Activated naive CD8-positive, alpha-beta T cell treated with anti-CD3 and anti-CD28 coated beads, Interleukin-2, amount 10 ng/mL, durations not matched to agents 7 days and 5 days (primary cell): ENCODE data around the gene AFAP1. TPM values are rescaled to one million over a fixed set of nuclear protein-coding genes. Genes with fewer than 3 reads are reported as not detected.

ENCODE experiments used
- ATAC-seq: fragments of 150-1000 bp; cut with Tn5 transposase; one replicate; pipeline ENCODE4 v1.10.0; 2021; ENCODE audit warnings: low read depth, moderate library complexity
- POLR2A ChIA-PET: fragments of 350-600 bp; sonication (Branson Sonifier 250); formaldehyde crosslinking; loops from one replicate; lab custom pipeline; 2021; ENCODE audit warnings: antibody characterized with exemption; lab: Charles Lee
- DNase-seq: peaks from one replicate; pipeline ENCODE4 v3.0.0; 2021
- H3K27ac Mint-ChIP-seq: one replicate; pipeline ENCODE4 v1.8.0; 2022; ENCODE audit warnings: mild to moderate bottlenecking, mixed read lengths
- H3K27me3 Mint-ChIP-seq: one replicate; pipeline ENCODE4 v1.8.0; 2022; ENCODE audit warnings: mild to moderate bottlenecking, moderate library complexity, mixed read lengths
- H3K36me3 Mint-ChIP-seq: one replicate; pipeline ENCODE4 v1.8.0; 2021; ENCODE audit warnings: mild to moderate bottlenecking, mixed read lengths
- H3K4me1 Mint-ChIP-seq: one replicate; pipeline ENCODE4 v1.8.0; 2021; ENCODE audit warnings: mixed read lengths
- H3K4me3 Mint-ChIP-seq: one replicate; pipeline ENCODE4 v1.8.0; 2022; ENCODE audit warnings: mild to moderate bottlenecking, moderate library complexity, mixed read lengths
- H3K9me3 Mint-ChIP-seq: one replicate; pipeline ENCODE4 v1.8.0; 2021; ENCODE audit warnings: mixed read lengths
- total RNA-seq, 2 experiments: library from RNA; stranded (reverse); gene quantifications; one replicate each; pipeline ENCODE4 v1.2.3, GENCODE V29; 2021

The AFAP1 gene
- total RNA-seq, 2 experiments from 2014 or later, result 9.9 to 12.2 TPM

- H3K27me3 Mint-ChIP-seq, result no peaks in the 10 kb centered on the region
- H3K9me3 Mint-ChIP-seq, result no peaks in the 10 kb centered on the region
- ATAC-seq (no peak), DNase-seq (no peak)
- POLR2A ChIA-PET, result no interaction called here
- H3K4me3 Mint-ChIP-seq, result no peak overlapping the region
- no peak overlapping the region for H3K27ac Mint-ChIP-seq
- no peaks in the 10 kb centered on the region for H3K36me3 Mint-ChIP-seq
- no peaks in the 10 kb centered on the region for H3K4me1 Mint-ChIP-seq
Measured at GRCh38 chr4:7793186-7793585, 146.5 kb downstream of the AFAP1 start.

- no peak for DNase-seq
- Mint-ChIP-seq H3K9me3 (no peaks in the 10 kb centered on the region), H3K4me1 (no peaks in the 10 kb centered on the region), H3K27ac (no peak overlapping the region), H3K4me3 (no peak overlapping the region), H3K36me3 (no peaks in the 10 kb centered on the region), H3K27me3 (no peaks in the 10 kb centered on the region)
- POLR2A ChIA-PET, result no interaction called here
- no peak for ATAC-seq
Measured at GRCh38 chr4:7792616-7793015, 147.0 kb downstream of the AFAP1 start.

GRCh38 chr4:7790999-7791398 lies 148.7 kb downstream of the AFAP1 start:
- DNase-seq (no peak), ATAC-seq (no peak)
- POLR2A ChIA-PET, result no interaction called here
- no peak overlapping the region for H3K27ac Mint-ChIP-seq
- H3K4me3 Mint-ChIP-seq, result no peak overlapping the region
- H3K9me3 Mint-ChIP-seq, result no peaks in the 10 kb centered on the region
- H3K4me1 Mint-ChIP-seq, result no peaks in the 10 kb centered on the region
- H3K27me3 Mint-ChIP-seq, result no peaks in the 10 kb centered on the region
- H3K36me3 Mint-ChIP-seq, result no peaks in the 10 kb centered on the region

- Mint-ChIP-seq H3K4me1 (no peaks in the 10 kb centered on the region), H3K4me3 (no peak overlapping the region), H3K36me3 (no peaks in the 10 kb centered on the region), H3K27me3 (no peaks in the 10 kb centered on the region), H3K27ac (no peak overlapping the region), H3K9me3 (no peaks in the 10 kb centered on the region)
- no peak for ATAC-seq
- POLR2A ChIA-PET, result no interaction called here
- DNase-seq, result no peak
Measured at GRCh38 chr4:7790023-7790422, 149.6 kb downstream of the AFAP1 start.

GRCh38 chr4:7788694-7789425 lies 150.8 kb downstream of the AFAP1 start:
- no peak for DNase-seq
- Mint-ChIP-seq H3K4me1 (no peaks in the 10 kb centered on the region), H3K27ac (no peak overlapping the region), H3K9me3 (no peaks in the 10 kb centered on the region), H3K27me3 (no peaks in the 10 kb centered on the region), H3K36me3 (no peaks in the 10 kb centered on the region), H3K4me3 (no peak overlapping the region)
- ATAC-seq, result no peak
- POLR2A ChIA-PET, result no interaction called here

- Mint-ChIP-seq H3K36me3 (no peaks in the 10 kb centered on the region), H3K27me3 (no peaks in the 10 kb centered on the region), H3K27ac (no peak overlapping the region), H3K9me3 (no peaks in the 10 kb centered on the region), H3K4me1 (no peaks in the 10 kb centered on the region), H3K4me3 (no peak overlapping the region)
- POLR2A ChIA-PET, result no interaction called here
- ATAC-seq (no peak), DNase-seq (no peak)
Measured at GRCh38 chr4:7788193-7788592, 151.5 kb downstream of the AFAP1 start.

- no peaks in the 10 kb centered on the region for H3K27me3 Mint-ChIP-seq
- POLR2A ChIA-PET, result no interaction called here
- H3K9me3 Mint-ChIP-seq, result no peaks in the 10 kb centered on the region
- no peak overlapping the region for H3K4me3 Mint-ChIP-seq
- no peak overlapping the region for H3K27ac Mint-ChIP-seq
- H3K4me1 Mint-ChIP-seq, result no peaks in the 10 kb centered on the region
- H3K36me3 Mint-ChIP-seq, result no peaks in the 10 kb centered on the region
- ATAC-seq (no peak), DNase-seq (no peak)
Measured at GRCh38 chr4:7787681-7788141, 151.9 kb downstream of the AFAP1 start.

GRCh38 chr4:7787067-7787466 lies 152.6 kb downstream of the AFAP1 start:
- no peaks in the 10 kb centered on the region for H3K4me1 Mint-ChIP-seq
- POLR2A ChIA-PET, result no interaction called here

GRCh38 chr4:7786517-7786916 lies 153.1 kb downstream of the AFAP1 start:
- POLR2A ChIA-PET, result no interaction called here
- no peaks in the 10 kb centered on the region for H3K27me3 Mint-ChIP-seq
- no peak overlapping the region for H3K4me3 Mint-ChIP-seq
- ATAC-seq (no peak), DNase-seq (no peak)
- H3K4me1 Mint-ChIP-seq, result peaks cover 5% of the 10 kb centered on the region
- no peaks in the 10 kb centered on the region for H3K9me3 Mint-ChIP-seq
- no peaks in the 10 kb centered on the region for H3K36me3 Mint-ChIP-seq
- H3K27ac Mint-ChIP-seq, result no peak overlapping the region

More at GRCh38 chr4:7787067-7787466, 152.6 kb downstream of the AFAP1 start:
- Mint-ChIP-seq H3K27ac (no peak overlapping the region), H3K36me3 (no peaks in the 10 kb centered on the region), H3K27me3 (no peaks in the 10 kb centered on the region), H3K9me3 (no peaks in the 10 kb centered on the region), H3K4me3 (no peak overlapping the region)
- DNase-seq (no peak), ATAC-seq (no peak)

GRCh38 chr4:7786040-7786439 lies 153.6 kb downstream of the AFAP1 start:
- peaks cover 9% of the 10 kb centered on the region for H3K4me1 Mint-ChIP-seq
- DNase-seq (no peak), ATAC-seq (no peak)
- H3K36me3 Mint-ChIP-seq, result no peaks in the 10 kb centered on the region
- H3K27me3 Mint-ChIP-seq, result no peaks in the 10 kb centered on the region
- H3K27ac Mint-ChIP-seq, result no peak overlapping the region
- no peak overlapping the region for H3K4me3 Mint-ChIP-seq
- no peaks in the 10 kb centered on the region for H3K9me3 Mint-ChIP-seq
- POLR2A ChIA-PET, result no interaction called here

- no peak for ATAC-seq
- Mint-ChIP-seq H3K27me3 (no peaks in the 10 kb centered on the region), H3K27ac (no peak overlapping the region), H3K9me3 (no peaks in the 10 kb centered on the region), H3K4me3 (no peak overlapping the region), H3K36me3 (no peaks in the 10 kb centered on the region), H3K4me1 (peaks cover 9% of the 10 kb centered on the region)
- no peak for DNase-seq
- POLR2A ChIA-PET, result no interaction called here
Measured at GRCh38 chr4:7785017-7785416, 154.6 kb downstream of the AFAP1 start.

GRCh38 chr4:7784131-7784870 lies 155.4 kb downstream of the AFAP1 start:
- no peaks in the 10 kb centered on the region for H3K27me3 Mint-ChIP-seq
- ATAC-seq (no peak), DNase-seq (no peak)
- peaks cover 12% of the 10 kb centered on the region for H3K4me1 Mint-ChIP-seq
- H3K9me3 Mint-ChIP-seq, result no peaks in the 10 kb centered on the region
- H3K4me3 Mint-ChIP-seq, result no peak overlapping the region
- no peak overlapping the region for H3K27ac Mint-ChIP-seq
- H3K36me3 Mint-ChIP-seq, result peaks cover 2% of the 10 kb centered on the region
- POLR2A ChIA-PET, result no interaction called here

GRCh38 chr4:7783541-7783940 lies 156.1 kb downstream of the AFAP1 start:
- no peak for ATAC-seq
- no peaks in the 10 kb centered on the region for H3K9me3 Mint-ChIP-seq
- no peaks in the 10 kb centered on the region for H3K27me3 Mint-ChIP-seq
- H3K36me3 Mint-ChIP-seq, result peaks cover 2% of the 10 kb centered on the region
- H3K4me3 Mint-ChIP-seq, result no peak overlapping the region
- H3K27ac Mint-ChIP-seq, result no peak overlapping the region
- peaks cover 12% of the 10 kb centered on the region for H3K4me1 Mint-ChIP-seq
- POLR2A ChIA-PET, result no interaction called here
- DNase-seq, result no peak

- POLR2A ChIA-PET, result no interaction called here
- ATAC-seq (no peak), DNase-seq (no peak)
- peaks cover 12% of the 10 kb centered on the region for H3K4me1 Mint-ChIP-seq
- no peaks in the 10 kb centered on the region for H3K9me3 Mint-ChIP-seq
- H3K4me3 Mint-ChIP-seq, result no peak overlapping the region
- H3K27ac Mint-ChIP-seq, result no peak overlapping the region
- no peaks in the 10 kb centered on the region for H3K27me3 Mint-ChIP-seq
- peaks cover 2% of the 10 kb centered on the region for H3K36me3 Mint-ChIP-seq
Measured at GRCh38 chr4:7782783-7783182, 156.9 kb downstream of the AFAP1 start.
